K562 (cell line): ENCODE results near the gene SAMD11. TPM values are rescaled to one million over a fixed set of nuclear protein-coding genes. Genes with fewer than 3 reads are reported as not detected.

Source experiments
- ATAC-seq: fragments of 200-7000 bp; cut with Tn5 transposase; 3 replicates; pipeline ENCODE4 v1.9.1; 2020; ENCODE audit warnings: moderate library complexity
- BruUV-seq: library from RNA; stranded (reverse); fragments of 400-500 nt; replicated peaks from 2 replicates; lab custom pipeline; 2021; lab: Mats Ljungman, UMichigan
- CTCF ChIA-PET: fragments of 300-600 bp; formaldehyde crosslinking; extraction: SDS; loops from one replicate; lab custom pipeline; 2021; ENCODE audit warnings: low intra/inter-chr PET ratio; lab: Yijun Ruan, JAX
- POLR2A ChIA-PET: fragments of 300-600, 350-650 bp; sonication (Branson Sonifier 250); formaldehyde crosslinking; extraction: SDS; loops from one replicate; lab custom pipeline; 2021; ENCODE audit warnings: antibody characterized with exemption, inconsistent platforms; lab: Yijun Ruan, JAX
- DNase-seq, 4 experiments: peaks; one replicate each; pipeline versions ENCODE4 v3.0.0 to v3.0.0-alpha.2; 2011 to 2018; ENCODE audit warnings: low spot score in 3 of 4, mixed read lengths in 3 of 4; ENCODE audit errors: extremely low read depth in 1 of 4
- FAIRE-seq: peaks from 2 replicates; lab custom pipeline; 2011; peaks lifted over from hg19 to GRCh38; lab: Jason Lieb, UNC
- H2AFZ ChIP-seq: 2 replicates; pipeline ENCODE4 v1.6.0; 2011; ENCODE audit warnings: low read depth, low read length, control low read depth, inconsistent platforms
- H3K27ac ChIP-seq: fragments of 200-600 bp; 3 replicates; pipeline ENCODE4 v1.8.0; 2011; ENCODE audit warnings: low read depth, mild to moderate bottlenecking, control low read depth, inconsistent platforms, low read length, moderate library complexity, mixed read lengths; ENCODE audit errors: extremely low read depth
- H3K27me3 ChIP-seq, 2 experiments: fragments of 300-600 bp in 1 of 2; 2 replicates in 1 of 2; 3 replicates in 1 of 2; pipeline versions ENCODE4 v1.6.0 to v1.8.0; 2011; ENCODE audit warnings: inconsistent platforms in 2 of 2, low read length in 2 of 2, mild to moderate bottlenecking in 1 of 2, mixed read lengths in 1 of 2, moderate library complexity in 1 of 2; ENCODE audit not compliant: control insufficient read depth in 2 of 2, insufficient read depth in 2 of 2
- H3K36me3 ChIP-seq: fragments of 300-600 bp; 3 replicates; pipeline ENCODE4 v1.8.0; 2011; ENCODE audit warnings: mild to moderate bottlenecking, low read length, inconsistent platforms; ENCODE audit not compliant: control insufficient read depth, insufficient read depth
- H3K4me1 ChIP-seq, 2 experiments: fragments of 200-600 bp in 1 of 2; replicated peaks in 1 of 2; 2 replicates in 1 of 2; 3 replicates in 1 of 2; pipeline versions ENCODE4 v1.5.1 to v1.8.0; 2011; ENCODE audit warnings: inconsistent platforms in 2 of 2, low read length in 2 of 2, mild to moderate bottlenecking in 1 of 2, mixed read lengths in 1 of 2, moderate library complexity in 1 of 2; ENCODE audit not compliant: control insufficient read depth in 2 of 2, insufficient read depth in 2 of 2
- H3K4me2 ChIP-seq: 2 replicates; pipeline ENCODE4 v1.6.1; 2011; ENCODE audit warnings: low read length, control low read depth, inconsistent platforms, mixed read lengths; ENCODE audit not compliant: insufficient read depth
- H3K4me3 ChIP-seq: fragments of 200-600 bp; sonication (generic), shearing (Covaris generic); 2 replicates; pipeline ENCODE4 v1.5.1; 2016; ENCODE audit warnings: control low read depth, inconsistent platforms
- H3K79me2 ChIP-seq: fragments of 200-600 bp; 3 replicates; pipeline ENCODE4 v1.8.0; 2011; ENCODE audit warnings: low read length, inconsistent platforms; ENCODE audit not compliant: control insufficient read depth, insufficient read depth
- H3K9ac ChIP-seq, 2 experiments: 2 replicates each; pipeline versions ENCODE4 v1.6.0 to v1.6.1; 2011; ENCODE audit warnings: low read depth in 2 of 2, low read length in 2 of 2, control low read depth in 1 of 2, inconsistent platforms in 1 of 2, mild to moderate bottlenecking in 1 of 2, mixed read lengths in 1 of 2; ENCODE audit not compliant: insufficient read depth in 1 of 2
- H3K9me1 ChIP-seq: one replicate; pipeline ENCODE4 v1.6.0; 2011; ENCODE audit warnings: inconsistent platforms, mild to moderate bottlenecking, low read length, moderate library complexity; ENCODE audit not compliant: control insufficient read depth, insufficient read depth
- H3K9me3 ChIP-seq: replicated peaks from 2 replicates; pipeline ENCODE4 v1.5.1; 2011; ENCODE audit warnings: low read depth, low read length, inconsistent platforms; ENCODE audit not compliant: control insufficient read depth, insufficient read depth
- H4K20me1 ChIP-seq: replicated peaks from 2 replicates; pipeline ENCODE4 v1.6.1; 2011; ENCODE audit warnings: low read length, inconsistent platforms, mixed read lengths; ENCODE audit not compliant: control insufficient read depth, insufficient read depth
- CBX5 ChIP-seq: IDR thresholded peaks from 2 replicates; pipeline ENCODE4 v1.6.1; 2014; ENCODE audit warnings: low read depth, borderline replicate concordance
- CREB1 ChIP-seq, 2 experiments: sonication (generic) in 1 of 2; formaldehyde crosslinking in 1 of 2; IDR thresholded peaks; 2 replicates each; pipeline versions ENCODE4 v1.6.1 to v1.8.0; 2012 to 2022; ENCODE audit warnings: inconsistent platforms in 1 of 2, mild to moderate bottlenecking in 1 of 2, missing genetic modification reagents in 1 of 2, moderate library complexity in 1 of 2
- HMGN3 ChIP-seq: IDR thresholded peaks from 2 replicates; pipeline ENCODE4 v1.6.1; 2011; ENCODE audit warnings: borderline replicate concordance, low read depth, mild to moderate bottlenecking, mixed read lengths, low read length; ENCODE audit not compliant: insufficient read length; ENCODE audit errors: extremely low read depth
- MEF2D ChIP-seq: conservative IDR thresholded peaks from 2 replicates; pipeline ENCODE4 v1.6.1; 2016; ENCODE audit warnings: low read depth, missing genetic modification characterization, missing compliant biosample characterization
- POLR2A ChIP-seq: fragments of 450-650 bp; conservative IDR thresholded peaks from 2 replicates; pipeline ENCODE4 v1.6.1; 2016
- SUPT5H ChIP-seq: fragments of 450-650 bp; IDR thresholded peaks from 2 replicates; pipeline ENCODE4 v1.6.1; 2016
- ZBTB17 ChIP-seq: fragments of 450-650 bp; formaldehyde crosslinking; IDR thresholded peaks from 2 replicates; pipeline ENCODE4 v1.4.0; 2020; ENCODE audit warnings: mild to moderate bottlenecking
- ZNF253 ChIP-seq: fragments of 250-450 bp; sonication (Bioruptor Pico); conservative IDR thresholded peaks from 2 replicates; pipeline ENCODE4 v1.6.1; 2021; ENCODE audit warnings: mild to moderate bottlenecking
- ZNF586 ChIP-seq: fragments of 450-650 bp; formaldehyde crosslinking; conservative IDR thresholded peaks from 2 replicates; pipeline ENCODE4 v1.4.0; 2020; ENCODE audit warnings: mild to moderate bottlenecking, moderate library complexity
- WGBS: fragments of 100-300 bp; shearing (Covaris generic); methylation state at CpG from one replicate; pipeline ENCODE4 v1.1.6; 2016; ENCODE audit warnings: low coverage, mixed read lengths; ENCODE audit not compliant: insufficient coverage; ENCODE audit errors: missing lambda C conversion rate; 5-methylcytosine and 5-hydroxymethylcytosine counted together
- in situ Hi-C: fragments of 300-500 bp; cut with MboI; formaldehyde crosslinking; loops from 4 replicates; pipeline ENCODE4 v1.15.0; 2018; ENCODE audit warnings: inconsistent platforms, mixed read lengths
- intact Hi-C: fragments of 100-400 bp; cut with micrococcal nuclease; formaldehyde crosslinking; loops from 2 replicates; pipeline ENCODE4 v1.14.2; 2022
- polyA plus RNA-seq, 8 experiments: library from polyadenylated mRNA; depleted of rRNA in 4 of 8; stranded (reverse) in 5 of 8; unstranded in 3 of 8; fragments of >200 nt; fragmentation: Nextera tagmentation in 2 of 8; fragmentation: Illumina TruSeq in 1 of 8; extraction: Ambion mirVana in 2 of 8; extraction: Trizol in 1 of 8; gene quantifications; 2 replicates each; pipeline versions ENCODE4 v1.2.1 to v1.2.3, GENCODE V29; 2011 to 2014; ENCODE audit warnings: inconsistent platforms in 1 of 8, missing spikeins in 1 of 8
- total RNA-seq, 7 experiments: library from RNA; depleted of rRNA in 6 of 7; stranded (reverse); fragments of >200 nt in 6 of 7; fragmentation: Illumina TruSeq in 2 of 7; extraction: Trizol in 2 of 7; gene quantifications; 2 replicates each; pipeline versions ENCODE4 v1.2.1 to v1.2.3, GENCODE V29; 2011 to 2021; ENCODE audit warnings: low replicate concordance in 1 of 7
- TF ChIP-seq, protein P1 (sequence below), 3 experiments: fragments of 200-800 bp in 1 of 3; sonication (Bioruptor generic) in 1 of 3; sonication (generic) in 1 of 3; formaldehyde crosslinking in 1 of 3; IDR thresholded peaks; 2 replicates each; pipeline versions ENCODE4 v1.6.1 to v1.8.0; 2016 to 2022; ENCODE audit warnings: mild to moderate bottlenecking in 2 of 3, missing compliant biosample characterization in 2 of 3, missing genetic modification characterization in 2 of 3, missing genetic modification reagents in 1 of 3
- TF ChIP-seq, protein P2 (sequence below), 2 experiments: fragments of 450-650 bp; IDR thresholded peaks; 2 replicates each; pipeline ENCODE4 v1.6.1; 2018; ENCODE audit warnings: mild to moderate bottlenecking in 2 of 2, low read depth in 1 of 2; ENCODE audit not compliant: partially characterized antibody in 2 of 2
- TF ChIP-seq, protein P3 (sequence below): fragments of 250-450 bp; sonication (Bioruptor Pico); IDR thresholded peaks from 2 replicates; pipeline ENCODE4 v1.9.0; 2021; ENCODE audit warnings: mild to moderate bottlenecking
- TF ChIP-seq, protein P4 (sequence below): sonication (generic); formaldehyde crosslinking; IDR thresholded peaks from 2 replicates; pipeline ENCODE4 v1.8.0; 2022; ENCODE audit warnings: mild to moderate bottlenecking, missing genetic modification reagents

The SAMD11 gene
- total and polyA plus RNA-seq, 9 of the 15 experiments (the other 6 are each of a cell fraction or from before 2014, with no cell fraction given) = 0.07 to 0.82 (median 0.11) TPM; not detected in 2

DNA sequence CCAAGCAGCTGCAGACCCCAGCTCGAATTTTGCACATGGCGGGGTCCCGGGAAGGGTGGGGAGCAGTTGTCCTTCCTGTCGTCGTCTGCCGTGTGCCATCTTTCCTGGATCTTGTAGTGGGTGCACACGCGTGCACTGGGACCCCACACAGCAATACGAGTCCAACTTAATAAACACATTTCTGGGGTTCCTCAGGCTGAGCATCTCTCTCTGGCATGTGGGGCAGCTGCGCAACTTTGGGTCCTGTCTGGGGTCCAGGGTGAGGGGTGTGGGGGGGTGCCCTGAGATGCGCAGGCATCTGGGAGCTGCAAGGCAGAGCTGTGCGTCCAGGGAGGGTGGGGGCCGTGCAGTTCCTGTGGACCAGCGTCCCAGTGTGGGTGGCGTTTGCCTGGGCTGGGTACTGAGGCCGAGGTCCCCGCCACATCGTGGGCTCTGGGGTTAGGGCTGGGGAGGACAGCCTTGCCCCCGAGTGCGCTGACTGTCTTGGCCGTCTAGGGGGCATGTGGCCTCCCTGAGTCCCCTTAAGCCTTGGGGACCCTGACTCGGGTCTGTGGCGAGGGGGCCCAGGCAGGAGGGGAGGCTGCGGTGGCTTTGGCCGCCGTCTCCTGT lies 41.9 kb downstream of the SAMD11 start:
- Histone ChIP-seq H4K20me1 (no peaks in the 10 kb centered on the region), H3K9me1 (no peaks in the 10 kb centered on the region), H3K9me3 (peaks cover 6% of the 10 kb centered on the region), H3K4me2 (no peak overlapping the region; the same call in 1 of the 2 replicates), H3K27me3 (no peaks in the 10 kb centered on the region; a peak in 1 of 5 replicates), H3K9ac (peak overlapping the region; percentile 15 to 64; a peak in 3 of 4 replicates), H3K4me3 (no peak overlapping the region), H3K36me3 (peaks cover 42% of the 10 kb centered on the region; the same call in 2 of the 3 replicates), H3K79me2 (peaks cover 12% of the 10 kb centered on the region; the same call in 2 of the 3 replicates), H3K4me1 (peaks cover 20 to 73% of the 10 kb centered on the region in 2 experiments), H2AFZ (no peak overlapping the region), H3K27ac (peak overlapping the region; percentile 71; the same call in 1 of the 3 replicates)
- no peak for FAIRE-seq
- 77% methylated on average over 11 of the region's 26 CpGs for WGBS
- no TSS peak for BruUV-seq
- CTCF ChIA-PET = no interaction called here
- no peak for DNase-seq
- no peak for ATAC-seq
- POLR2A ChIA-PET = interaction anchor here (0.6 to 1.4 kb wide), 3 partner anchors 9 to 27 kb away, joined by 3 to 4 read pairs (median 3); no protein-coding TSS in a partner anchor
- intact Hi-C loops (no loop called here), in situ Hi-C loops (no loop called here)
- peak; percentile 28 for TF ChIP-seq HMGN3
- no peak for TF ChIP-seq CREB1 (IDR thresholded peaks at IDR 0.05)
- TF ChIP-seq CREB1 (CRISPR knock-in tag; IDR thresholded peaks at IDR 0.05) = peak; percentile 36; the same call in 1 of the 2 replicates
- TF ChIP-seq CBX5 = no peak
- TF ChIP-seq POLR2A = 0 out of 2 replicates have a peak, but pooled peaks have one; percentile 20
- TF ChIP-seq, protein P1, sequence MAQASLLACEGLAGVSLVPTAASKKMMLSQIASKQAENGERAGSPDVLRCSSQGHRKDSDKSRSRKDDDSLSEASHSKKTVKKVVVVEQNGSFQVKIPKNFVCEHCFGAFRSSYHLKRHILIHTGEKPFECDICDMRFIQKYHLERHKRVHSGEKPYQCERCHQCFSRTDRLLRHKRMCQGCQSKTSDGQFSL (CRISPR knock-in tag; IDR thresholded peaks at IDR 0.05) = peak; percentile 71
- TF ChIP-seq, protein P1 (tag; IDR thresholded peaks at IDR 0.05) = no peak
- TF ChIP-seq ZNF586 = no peak
- TF ChIP-seq, protein P2, sequence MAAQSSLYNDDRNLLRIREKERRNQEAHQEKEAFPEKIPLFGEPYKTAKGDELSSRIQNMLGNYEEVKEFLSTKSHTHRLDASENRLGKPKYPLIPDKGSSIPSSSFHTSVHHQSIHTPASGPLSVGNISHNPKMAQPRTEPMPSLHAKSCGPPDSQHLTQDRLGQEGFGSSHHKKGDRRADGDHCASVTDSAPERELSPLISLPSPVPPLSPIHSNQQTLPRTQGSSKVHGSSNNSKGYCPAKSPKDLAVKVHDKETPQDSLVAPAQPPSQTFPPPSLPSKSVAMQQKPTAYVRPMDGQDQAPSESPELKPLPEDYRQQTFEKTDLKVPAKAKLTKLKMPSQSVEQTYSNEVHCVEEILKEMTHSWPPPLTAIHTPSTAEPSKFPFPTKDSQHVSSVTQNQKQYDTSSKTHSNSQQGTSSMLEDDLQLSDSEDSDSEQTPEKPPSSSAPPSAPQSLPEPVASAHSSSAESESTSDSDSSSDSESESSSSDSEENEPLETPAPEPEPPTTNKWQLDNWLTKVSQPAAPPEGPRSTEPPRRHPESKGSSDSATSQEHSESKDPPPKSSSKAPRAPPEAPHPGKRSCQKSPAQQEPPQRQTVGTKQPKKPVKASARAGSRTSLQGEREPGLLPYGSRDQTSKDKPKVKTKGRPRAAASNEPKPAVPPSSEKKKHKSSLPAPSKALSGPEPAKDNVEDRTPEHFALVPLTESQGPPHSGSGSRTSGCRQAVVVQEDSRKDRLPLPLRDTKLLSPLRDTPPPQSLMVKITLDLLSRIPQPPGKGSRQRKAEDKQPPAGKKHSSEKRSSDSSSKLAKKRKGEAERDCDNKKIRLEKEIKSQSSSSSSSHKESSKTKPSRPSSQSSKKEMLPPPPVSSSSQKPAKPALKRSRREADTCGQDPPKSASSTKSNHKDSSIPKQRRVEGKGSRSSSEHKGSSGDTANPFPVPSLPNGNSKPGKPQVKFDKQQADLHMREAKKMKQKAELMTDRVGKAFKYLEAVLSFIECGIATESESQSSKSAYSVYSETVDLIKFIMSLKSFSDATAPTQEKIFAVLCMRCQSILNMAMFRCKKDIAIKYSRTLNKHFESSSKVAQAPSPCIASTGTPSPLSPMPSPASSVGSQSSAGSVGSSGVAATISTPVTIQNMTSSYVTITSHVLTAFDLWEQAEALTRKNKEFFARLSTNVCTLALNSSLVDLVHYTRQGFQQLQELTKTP (IDR thresholded peaks at IDR 0.05; ENCODE audit: low read depth in 1 of 2, partially characterized antibody in 2 of 2) = no peak
- TF ChIP-seq MEF2D (tag) = no peak
- 0 out of 2 replicates have a peak, but pooled peaks have one; percentile 21 for TF ChIP-seq SUPT5H
- no peak for TF ChIP-seq ZBTB17
- TF ChIP-seq, protein P3, sequence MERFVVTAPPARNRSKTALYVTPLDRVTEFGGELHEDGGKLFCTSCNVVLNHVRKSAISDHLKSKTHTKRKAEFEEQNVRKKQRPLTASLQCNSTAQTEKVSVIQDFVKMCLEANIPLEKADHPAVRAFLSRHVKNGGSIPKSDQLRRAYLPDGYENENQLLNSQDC (CRISPR knock-in tag) = no peak
- TF ChIP-seq, protein P4, sequence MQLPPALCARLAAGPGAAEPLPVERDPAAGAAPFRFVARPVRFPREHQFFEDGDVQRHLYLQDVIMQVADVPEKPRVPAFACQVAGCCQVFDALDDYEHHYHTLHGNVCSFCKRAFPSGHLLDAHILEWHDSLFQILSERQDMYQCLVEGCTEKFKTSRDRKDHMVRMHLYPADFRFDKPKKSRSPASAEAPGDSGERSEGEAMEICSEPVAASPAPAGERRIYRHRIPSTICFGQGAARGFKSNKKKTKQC (CRISPR knock-in tag) = 0 out of 2 replicates have a peak, but pooled peaks have one; percentile 19
- TF ChIP-seq ZNF253 (CRISPR knock-in tag) = no peak
